SJSA1 (cell line): ENCODE results near the gene STOX1. TPM values are rescaled to one million over a fixed set of nuclear protein-coding genes. Genes with fewer than 3 reads are reported as not detected.
"Not testable (repeated sequence)": the region's sequence is repeated elsewhere in the genome, so short reads cannot be mapped to it uniquely, and the experiment has no call there.

Source experiments
- DNase-seq, 2 experiments: peaks; one replicate each; pipeline ENCODE4 v3.0.0-alpha.2; 2015 to 2020; ENCODE audit warnings: low spot score in 2 of 2, low read depth in 1 of 2
- H3K27ac ChIP-seq: fragments of 250-450 bp; sonication (Bioruptor Pico); 2 replicates; pipeline ENCODE4 v1.5.1; 2020; ENCODE audit warnings: mild to moderate bottlenecking, moderate library complexity
- H3K27me3 ChIP-seq: fragments of 250-450 bp; sonication (Bioruptor Pico); replicated peaks from 2 replicates; pipeline ENCODE4 v1.5.1; 2020; ENCODE audit warnings: mild to moderate bottlenecking, moderate library complexity
- H3K36me3 ChIP-seq: fragments of 250-450 bp; sonication (Bioruptor Pico); 2 replicates; pipeline ENCODE4 v1.5.1; 2020; ENCODE audit warnings: mild to moderate bottlenecking
- H3K4me1 ChIP-seq: fragments of 250-450 bp; sonication (Bioruptor Pico); replicated peaks from 2 replicates; pipeline ENCODE4 v1.6.1; 2021; ENCODE audit warnings: mild to moderate bottlenecking
- H3K4me3 ChIP-seq: fragments of 250-450 bp; sonication (Bioruptor Pico); 2 replicates; pipeline ENCODE4 v1.5.1; 2020; ENCODE audit warnings: mild to moderate bottlenecking
- H3K9me3 ChIP-seq: fragments of 250-450 bp; sonication (Bioruptor Pico); replicated peaks from 2 replicates; pipeline ENCODE4 v1.5.1; 2020; ENCODE audit warnings: mild to moderate bottlenecking
- total RNA-seq: library from RNA; depleted of rRNA; stranded (reverse); fragments of >200 nt; shearing (Covaris generic); gene quantifications from 2 replicates; pipeline ENCODE4 v1.2.3, GENCODE V29; 2014; rRNA removed

Gene STOX1
- total RNA-seq, 1 experiment from 2014 or later: 0.39 TPM

DNA sequence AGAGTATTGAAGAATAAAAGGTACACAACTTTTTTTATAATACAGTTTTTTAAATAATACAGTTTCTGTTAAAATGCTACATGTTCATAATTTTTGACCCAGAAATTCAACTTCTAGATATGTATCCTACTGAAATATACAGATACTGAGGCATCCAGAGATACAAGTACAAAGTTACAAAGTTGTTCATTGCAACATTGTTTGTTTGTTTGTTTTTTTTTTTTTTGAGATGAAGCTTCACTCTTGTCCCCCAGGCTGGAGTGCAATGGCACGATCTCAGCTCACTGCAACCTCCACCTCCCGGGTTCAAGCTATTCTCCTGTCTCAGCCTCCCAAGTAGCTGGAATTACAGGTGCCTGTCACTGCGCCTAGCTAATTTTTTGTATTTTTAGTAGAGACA lies 105.5 kb downstream of the STOX1 start:
- not testable (repeated sequence) for H3K4me1 ChIP-seq, H3K27ac ChIP-seq, H3K4me3 ChIP-seq, DNase-seq, H3K27me3 ChIP-seq, H3K9me3 ChIP-seq
- H3K36me3 ChIP-seq: peaks cover 70% of the 10 kb centered on the region

DNA sequence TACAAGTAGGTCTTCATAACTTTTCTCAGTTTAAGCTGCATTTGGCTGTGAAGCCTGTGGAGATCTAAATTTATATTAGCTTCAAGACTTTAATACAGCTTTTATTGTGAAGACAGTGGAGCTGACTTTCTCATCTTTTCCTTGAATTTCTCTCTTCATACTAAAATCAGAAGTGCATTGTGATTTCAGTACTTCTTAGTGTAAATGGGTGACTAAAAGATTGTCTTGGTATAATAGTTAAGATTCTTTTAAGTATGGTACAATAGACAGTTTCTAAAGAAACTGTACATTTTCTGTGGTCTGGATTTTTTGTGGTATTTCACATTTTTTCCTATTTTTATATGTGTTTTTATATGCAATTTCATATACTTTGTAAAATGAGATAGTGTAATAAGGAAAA lies 107.7 kb downstream of the STOX1 start:
- Histone ChIP-seq H3K27ac (no peak overlapping the region), H3K9me3 (no peaks in the 10 kb centered on the region), H3K4me1 (no peaks in the 10 kb centered on the region), H3K4me3 (no peak overlapping the region), H3K36me3 (peaks cover 72% of the 10 kb centered on the region), H3K27me3 (no peaks in the 10 kb centered on the region)
- DNase-seq: no peak

DNA sequence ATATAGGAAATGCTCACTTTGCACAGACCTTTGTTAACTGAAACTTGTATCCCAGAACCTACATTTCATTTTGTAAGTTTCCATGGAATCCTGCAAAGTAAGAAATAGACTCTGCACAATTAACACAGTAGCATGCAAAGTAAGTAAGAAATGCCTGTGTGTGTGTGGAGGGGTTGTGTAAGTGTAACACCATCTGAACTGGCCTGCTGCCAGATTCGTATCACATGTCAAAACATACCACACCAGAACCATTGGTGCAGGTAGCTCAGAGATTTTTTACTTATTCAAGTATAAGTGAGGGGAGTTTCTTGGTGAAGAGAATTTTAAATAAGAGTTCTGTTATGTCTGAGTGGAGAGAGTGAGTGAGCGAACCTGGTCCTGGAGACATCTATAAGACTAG lies 110.8 kb downstream of the STOX1 start:
- no peak for DNase-seq
- no peak overlapping the region for H3K27ac ChIP-seq
- no peaks in the 10 kb centered on the region for H3K27me3 ChIP-seq
- H3K4me3 ChIP-seq: no peak overlapping the region
- no peaks in the 10 kb centered on the region for H3K4me1 ChIP-seq
- no peaks in the 10 kb centered on the region for H3K9me3 ChIP-seq
- H3K36me3 ChIP-seq: peaks cover 70% of the 10 kb centered on the region

DNA sequence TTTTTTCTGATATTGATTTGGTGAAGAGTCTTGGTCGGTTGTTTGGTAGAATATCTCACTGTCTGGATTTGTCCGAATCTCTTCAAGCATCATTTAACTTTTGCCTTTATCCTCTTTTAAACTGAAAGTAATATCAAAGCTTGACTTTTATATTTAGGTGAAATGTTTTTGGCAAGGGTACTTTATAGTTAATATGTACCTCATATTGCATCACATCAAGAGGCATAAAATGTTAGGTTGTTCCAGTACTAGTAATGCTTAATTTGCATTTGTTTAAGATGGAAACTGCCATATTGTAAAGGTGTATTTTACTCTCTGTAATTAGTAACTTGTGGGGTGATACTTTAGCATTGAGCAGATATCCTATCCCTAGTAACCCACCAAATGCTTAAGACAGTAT lies 111.6 kb downstream of the STOX1 start:
- H3K4me3 ChIP-seq: no peak overlapping the region
- no peaks in the 10 kb centered on the region for H3K9me3 ChIP-seq
- H3K4me1 ChIP-seq: no peaks in the 10 kb centered on the region
- no peak for DNase-seq
- H3K27me3 ChIP-seq: no peaks in the 10 kb centered on the region
- H3K27ac ChIP-seq: no peak overlapping the region
- H3K36me3 ChIP-seq: peaks cover 73% of the 10 kb centered on the region

DNA sequence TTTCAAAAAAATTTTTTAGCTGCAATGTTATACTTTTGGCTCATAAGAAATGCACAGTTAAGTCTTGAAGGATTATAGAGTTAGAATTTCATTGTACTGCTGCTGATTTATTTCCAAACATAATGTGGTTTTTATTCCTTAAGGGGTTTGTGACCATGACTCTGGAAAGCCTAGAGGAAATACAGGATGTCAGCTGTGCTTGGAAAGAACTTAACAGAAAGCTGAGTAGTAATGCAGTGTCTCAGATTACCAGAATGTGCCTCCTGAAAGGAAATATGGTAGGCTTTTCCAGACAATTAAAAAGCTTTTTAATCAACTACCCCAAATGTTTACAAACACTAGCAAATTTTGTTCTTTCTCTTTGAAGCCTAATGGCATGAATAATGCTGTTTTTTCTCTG lies 113.6 kb downstream of the STOX1 start:
- H3K9me3 ChIP-seq, H3K27me3 ChIP-seq, H3K4me1 ChIP-seq, H3K27ac ChIP-seq, H3K4me3 ChIP-seq, DNase-seq: not testable (repeated sequence)
- H3K36me3 ChIP-seq: peaks cover 70% of the 10 kb centered on the region

Other genes starting within 250 kb of the STOX1 start
- 48.1 and 55.2 TPM in 2 replicates for gene CCAR1, start 106.3 kb upstream of the STOX1 start, total RNA-seq
- 61.6 and 64.5 TPM in 2 replicates for gene DDX50, start 73.8 kb downstream of the STOX1 start, total RNA-seq
- gene DDX21, start 128.6 kb downstream of the STOX1 start, total RNA-seq: 104 and 116 TPM in 2 replicates
- gene KIFBP, start 161.3 kb downstream of the STOX1 start, total RNA-seq: 65.4 and 73.4 TPM in 2 replicates